CD8-positive, alpha-beta memory T cell (primary cell): Measurements from ENCODE around the gene TYW1. TPM values are rescaled to one million over a fixed set of nuclear protein-coding genes. Genes with fewer than 3 reads are reported as not detected.
"Not testable (repeated sequence)": the region's sequence is repeated elsewhere in the genome, so short reads cannot be mapped to it uniquely, and the experiment has no call there.

ENCODE experiments used
- CTCF ChIA-PET: fragments of 350-600 bp; sonication (Branson Sonifier 250); formaldehyde crosslinking; loops from one replicate; lab custom pipeline; 2021; ENCODE audit warnings: antibody characterized with exemption; lab: Charles Lee
- POLR2A ChIA-PET: fragments of 350-600 bp; sonication (Branson Sonifier 250); formaldehyde crosslinking; loops from one replicate; lab custom pipeline; 2021; ENCODE audit warnings: antibody characterized with exemption; lab: Charles Lee
- DNase-seq, 5 donors: peaks; one replicate each; pipeline versions ENCODE4 v3.0.0 to v3.0.0-alpha.2; 2020 to 2022; ENCODE audit warnings: mixed read lengths in 1 of 5
- H3K27ac ChIP-seq: one replicate; pipeline ENCODE4 v1.7.0; 2013; ENCODE audit warnings: low read depth, mild to moderate bottlenecking, low read length, moderate library complexity
- H3K27me3 ChIP-seq: 2 replicates; pipeline ENCODE4 v1.7.0; 2013; ENCODE audit warnings: low read length, mild to moderate bottlenecking; ENCODE audit not compliant: insufficient read depth, poor library complexity, severe bottlenecking
- H3K36me3 ChIP-seq: 2 replicates; pipeline ENCODE4 v1.7.0; 2013; ENCODE audit warnings: mild to moderate bottlenecking, low read length, moderate library complexity; ENCODE audit not compliant: insufficient read depth
- H3K4me1 ChIP-seq: 2 replicates; pipeline ENCODE4 v1.7.0; 2013; ENCODE audit warnings: mild to moderate bottlenecking, low read length, moderate library complexity; ENCODE audit not compliant: insufficient read depth
- H3K4me3 ChIP-seq: 2 replicates; pipeline ENCODE4 v1.7.0; 2013; ENCODE audit warnings: mild to moderate bottlenecking, low read length
- H3K9me3 ChIP-seq: 2 replicates; pipeline ENCODE4 v1.7.0; 2013; ENCODE audit warnings: mild to moderate bottlenecking, low read length
- H3K27ac Mint-ChIP-seq, 8 donors: one replicate each; pipeline ENCODE4 v1.8.0; 2020 to 2021; ENCODE audit warnings: mixed read lengths in 8 of 8, mild to moderate bottlenecking in 6 of 8, inconsistent platforms in 3 of 8, moderate library complexity in 3 of 8
- H3K27me3 Mint-ChIP-seq, 2 donors: one replicate each; pipeline ENCODE4 v1.8.0; 2020 to 2021; ENCODE audit warnings: mixed read lengths in 2 of 2, mild to moderate bottlenecking in 1 of 2, moderate library complexity in 1 of 2
- H3K36me3 Mint-ChIP-seq, 3 donors: one replicate each; pipeline ENCODE4 v1.8.0; 2020 to 2021; ENCODE audit warnings: mixed read lengths in 3 of 3, inconsistent platforms in 1 of 3, mild to moderate bottlenecking in 1 of 3
- H3K4me1 Mint-ChIP-seq, 3 donors: one replicate each; pipeline ENCODE4 v1.8.0; 2020 to 2021; ENCODE audit warnings: mixed read lengths in 3 of 3, inconsistent platforms in 1 of 3, mild to moderate bottlenecking in 1 of 3
- H3K4me3 Mint-ChIP-seq, 7 donors: one replicate each; pipeline ENCODE4 v1.8.0; 2020 to 2021; ENCODE audit warnings: mixed read lengths in 7 of 7, mild to moderate bottlenecking in 6 of 7, moderate library complexity in 4 of 7, inconsistent platforms in 2 of 7
- H3K9me3 Mint-ChIP-seq, 5 donors: one replicate each; pipeline ENCODE4 v1.8.0; 2020 to 2022; ENCODE audit warnings: mixed read lengths in 5 of 5, mild to moderate bottlenecking in 3 of 5, moderate library complexity in 2 of 5, inconsistent platforms in 1 of 5
- polyA plus RNA-seq: library from polyadenylated mRNA; unstranded; fragments of 300-500 nt; fragmentation: Illumina TruSeq; gene quantifications from one replicate; pipeline ENCODE4 v1.2.3, GENCODE V29; 2021
- total RNA-seq, 2 experiments: library from RNA; stranded (reverse); gene quantifications; one replicate each; pipeline ENCODE4 v1.2.3, GENCODE V29; 2021

The TYW1 gene
- total and polyA plus RNA-seq, 3 experiments from 2014 or later, result 20.2 to 26.5 (median 21.5) TPM

DNA sequence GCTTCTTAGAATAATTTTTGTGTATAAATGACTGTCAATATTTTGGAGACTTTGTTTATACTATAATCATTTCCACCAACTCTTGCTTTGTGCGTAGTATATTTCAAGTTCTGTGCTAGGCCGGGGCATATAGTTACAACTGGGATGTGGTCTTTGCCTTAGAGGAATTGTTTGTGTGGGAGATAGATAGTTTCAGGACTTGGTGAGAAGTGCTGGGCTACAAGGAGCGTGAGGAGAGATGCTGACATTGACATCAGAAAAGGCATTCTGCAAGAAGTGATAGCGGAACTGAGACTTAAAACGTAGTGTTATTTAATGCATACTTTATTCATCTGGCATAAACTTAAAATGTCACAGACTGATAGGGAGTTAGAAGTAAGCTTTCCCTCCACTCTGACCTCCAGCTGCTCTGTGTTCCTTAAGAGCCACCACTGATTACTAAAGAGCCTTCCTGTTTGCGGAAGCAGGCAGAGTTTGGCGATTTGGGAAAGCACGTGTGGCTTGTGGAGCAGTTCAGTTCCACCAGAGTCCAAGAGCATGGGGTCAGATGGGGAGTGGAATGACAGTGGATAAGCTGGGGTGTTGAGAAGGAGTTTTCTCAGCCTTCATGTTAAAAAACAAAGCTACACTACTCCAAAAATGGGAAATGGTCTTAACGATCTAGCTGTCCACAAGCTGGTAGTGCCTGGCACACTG, 146.6 kb downstream of the TYW1 start:
- H3K27me3 ChIP-seq, H3K36me3 ChIP-seq, H3K4me3 ChIP-seq, H3K4me3 Mint-ChIP-seq, DNase-seq, POLR2A ChIA-PET, H3K4me1 Mint-ChIP-seq, H3K9me3 ChIP-seq, H3K9me3 Mint-ChIP-seq, H3K27ac ChIP-seq, CTCF ChIA-PET, H3K4me1 ChIP-seq, H3K27me3 Mint-ChIP-seq: not testable (repeated sequence)
- peaks cover 3 to 12% (median 4%) of the 10 kb centered on the region in 3 donors for H3K36me3 Mint-ChIP-seq
- peak overlapping the region in 3 of 8 donors; percentile 5 to 60 (median 51) for H3K27ac Mint-ChIP-seq

DNA sequence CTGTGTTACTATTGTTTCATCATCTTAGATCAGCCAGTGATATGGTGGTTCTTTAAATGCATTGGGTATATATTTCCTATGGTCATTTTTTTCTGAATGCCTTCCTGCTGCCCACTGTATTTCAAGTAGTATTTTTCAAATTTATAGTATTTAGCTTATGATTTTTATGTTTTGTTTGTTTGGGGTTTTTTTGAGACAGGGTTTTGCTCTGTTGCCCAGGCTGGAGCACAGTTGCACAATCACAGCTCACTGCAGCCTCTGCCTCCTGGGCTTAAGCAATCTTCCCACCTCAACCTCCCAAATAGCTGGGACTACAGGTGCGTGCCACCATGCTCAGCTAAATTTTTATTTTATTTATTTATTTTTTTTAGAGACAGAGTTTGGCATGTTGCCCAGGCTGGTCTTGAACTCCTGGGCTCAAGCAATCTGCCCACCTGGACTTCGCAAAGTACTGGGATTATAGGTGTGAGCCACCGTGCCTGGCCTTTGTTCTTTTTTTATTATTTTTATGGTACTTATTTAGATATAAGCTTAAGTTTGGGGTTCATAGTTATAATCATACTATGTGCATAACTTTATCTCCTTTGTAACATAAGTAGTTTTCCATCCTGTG, 149.1 kb downstream of the TYW1 start:
- H3K4me1 Mint-ChIP-seq, H3K27me3 Mint-ChIP-seq, H3K4me3 ChIP-seq, H3K36me3 ChIP-seq, DNase-seq, H3K9me3 Mint-ChIP-seq, H3K27me3 ChIP-seq, H3K9me3 ChIP-seq, H3K27ac ChIP-seq, H3K4me1 ChIP-seq, POLR2A ChIA-PET, H3K4me3 Mint-ChIP-seq, CTCF ChIA-PET, H3K27ac Mint-ChIP-seq: not testable (repeated sequence)
- peaks cover 1 to 10% (median 4%) of the 10 kb centered on the region in 3 donors for H3K36me3 Mint-ChIP-seq

DNA sequence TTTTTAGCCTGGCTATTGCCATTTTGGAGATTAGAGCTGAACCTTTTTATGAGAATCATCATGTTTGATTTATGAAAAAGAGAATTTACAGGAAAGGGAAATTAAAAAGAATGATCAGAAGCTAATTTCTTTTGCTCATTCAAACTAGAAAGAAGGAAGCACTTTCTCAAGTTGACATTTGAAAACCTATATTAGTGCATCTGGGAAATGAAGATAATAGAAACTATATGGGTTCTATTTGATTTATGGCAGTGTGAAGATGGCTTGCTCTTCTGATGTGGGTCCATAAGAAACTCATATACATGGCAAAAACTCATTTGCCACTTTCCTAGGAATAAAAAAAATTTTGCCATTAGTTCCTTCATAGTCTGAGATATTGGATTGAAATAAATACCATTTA, 152.5 kb downstream of the TYW1 start:
- CTCF ChIA-PET, DNase-seq, POLR2A ChIA-PET, H3K9me3 ChIP-seq, H3K27ac Mint-ChIP-seq, H3K27ac ChIP-seq, H3K4me1 ChIP-seq, H3K4me3 ChIP-seq, H3K9me3 Mint-ChIP-seq, H3K27me3 ChIP-seq, H3K4me3 Mint-ChIP-seq, H3K27me3 Mint-ChIP-seq, H3K36me3 ChIP-seq, H3K4me1 Mint-ChIP-seq: not testable (repeated sequence)
- peaks cover 5 to 26% (median 17%) of the 10 kb centered on the region in 3 donors for H3K36me3 Mint-ChIP-seq

DNA sequence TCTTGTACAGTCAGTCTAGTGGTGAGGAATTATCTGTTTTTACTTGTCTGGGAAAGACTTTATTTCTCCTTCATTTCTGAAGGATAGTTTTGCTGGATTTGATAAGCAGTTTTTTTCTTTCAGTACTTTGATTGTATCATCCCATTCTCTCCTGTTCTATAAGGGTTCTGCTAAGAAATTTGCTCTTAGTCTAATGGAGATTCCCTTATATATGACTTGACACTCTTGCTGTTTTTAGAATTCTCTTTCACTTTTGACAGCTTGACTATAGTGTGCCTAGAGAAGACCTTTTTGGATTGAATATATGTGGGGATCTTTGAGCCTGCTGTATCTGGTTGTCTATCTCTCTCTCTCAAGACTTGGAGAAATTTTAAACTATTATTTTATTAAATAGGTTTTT, 157.7 kb downstream of the TYW1 start:
- H3K4me1 ChIP-seq, H3K27me3 Mint-ChIP-seq, H3K4me3 Mint-ChIP-seq, H3K9me3 ChIP-seq, H3K27ac Mint-ChIP-seq, H3K27me3 ChIP-seq, CTCF ChIA-PET, DNase-seq, H3K9me3 Mint-ChIP-seq, H3K36me3 ChIP-seq, H3K27ac ChIP-seq, H3K4me3 ChIP-seq, POLR2A ChIA-PET: not testable (repeated sequence)
- Mint-ChIP-seq H3K4me1 (peaks cover 6 to 11% (median 8%) of the 10 kb centered on the region in 3 donors), H3K36me3 (peaks cover 20 to 42% (median 35%) of the 10 kb centered on the region in 3 donors)

DNA sequence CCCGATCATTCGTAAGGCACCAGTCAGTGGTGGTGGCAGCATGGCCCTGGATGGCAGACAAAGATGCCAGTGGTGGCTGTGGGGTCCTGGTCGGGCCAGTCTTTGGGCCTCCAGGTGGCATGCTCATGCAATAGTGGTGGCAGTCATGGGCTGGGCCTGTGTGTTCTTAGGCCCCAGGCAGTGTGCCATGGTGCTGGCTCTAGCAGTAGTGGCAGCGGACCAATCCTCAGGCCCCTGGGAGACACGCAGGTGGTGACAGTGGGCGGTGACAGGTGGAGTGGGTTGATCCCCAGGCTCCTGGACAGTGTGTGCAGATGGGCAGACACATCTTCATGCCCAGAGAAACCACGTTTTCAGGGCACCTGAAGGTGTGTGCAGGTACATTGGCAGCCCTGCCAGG, 159.4 kb downstream of the TYW1 start:
- Mint-ChIP-seq H3K4me1 (peaks cover 6 to 11% (median 8%) of the 10 kb centered on the region in 3 donors), H3K27ac (peak overlapping the region in 2 of 8 donors; percentile 6 to 62), H3K36me3 (peaks cover 20 to 39% (median 35%) of the 10 kb centered on the region in 3 donors)
- H3K36me3 ChIP-seq, H3K27me3 Mint-ChIP-seq, DNase-seq, H3K4me3 ChIP-seq, H3K4me1 ChIP-seq, H3K9me3 ChIP-seq, H3K9me3 Mint-ChIP-seq, POLR2A ChIA-PET, H3K27ac ChIP-seq, H3K27me3 ChIP-seq, H3K4me3 Mint-ChIP-seq, CTCF ChIA-PET: not testable (repeated sequence)

- H3K36me3 Mint-ChIP-seq, H3K27ac ChIP-seq, H3K27me3 ChIP-seq, H3K27me3 Mint-ChIP-seq, H3K36me3 ChIP-seq, H3K9me3 Mint-ChIP-seq, H3K9me3 ChIP-seq, H3K4me3 ChIP-seq, POLR2A ChIA-PET, H3K4me1 ChIP-seq: not testable (repeated sequence)
- H3K27ac Mint-ChIP-seq, result peak overlapping the region; percentile 46 to 93 (median 80)
- DNase-seq, result peak; percentile 6 to 69 (median 41)
- H3K4me3 Mint-ChIP-seq, result peak overlapping the region; percentile 5 to 75 (median 66)
- CTCF ChIA-PET, result interaction anchor here (1.1 kb wide), 1 partner anchor 13 kb away, joined by 3 read pairs; no protein-coding TSS in a partner anchor
- peaks cover 28 to 37% (median 30%) of the 10 kb centered on the region in 3 donors for H3K4me1 Mint-ChIP-seq
Measured at GRCh38 chr7:67163285-67163684, 166.7 kb downstream of the TYW1 start.

GRCh38 chr7:67171151-67171550, 174.5 kb downstream of the TYW1 start:
- H3K27me3 ChIP-seq, H3K4me1 Mint-ChIP-seq, H3K27ac ChIP-seq, DNase-seq, H3K36me3 Mint-ChIP-seq, H3K4me3 ChIP-seq, H3K4me1 ChIP-seq, H3K9me3 ChIP-seq, H3K9me3 Mint-ChIP-seq, H3K4me3 Mint-ChIP-seq, H3K36me3 ChIP-seq, H3K27me3 Mint-ChIP-seq, CTCF ChIA-PET, POLR2A ChIA-PET: not testable (repeated sequence)
- H3K27ac Mint-ChIP-seq, result peak overlapping the region in 2 of 8 donors; percentile 7 to 49

DNA sequence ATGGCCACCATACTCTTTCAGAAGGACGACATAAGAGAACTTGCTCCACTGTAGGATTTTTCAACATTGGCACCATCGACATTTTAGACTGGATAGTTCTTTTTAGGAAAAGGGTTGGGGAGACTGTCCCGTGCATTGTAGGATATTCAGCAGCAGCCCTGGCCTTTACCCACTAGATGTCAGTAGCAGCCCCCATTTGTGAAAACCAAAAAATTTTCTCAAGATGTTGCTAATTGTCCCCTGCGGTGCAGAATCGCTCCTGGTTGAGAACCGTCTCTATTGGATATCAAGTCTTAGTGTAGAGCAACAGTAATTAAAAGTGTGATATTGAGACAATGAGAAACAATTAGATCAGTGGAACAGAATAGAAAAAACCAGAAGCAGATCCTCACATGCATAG, 180.1 kb downstream of the TYW1 start:
- H3K9me3 ChIP-seq, H3K4me3 Mint-ChIP-seq, H3K27me3 ChIP-seq, H3K4me3 ChIP-seq, POLR2A ChIA-PET, H3K36me3 ChIP-seq, H3K4me1 Mint-ChIP-seq, H3K4me1 ChIP-seq, DNase-seq, H3K27ac ChIP-seq, H3K36me3 Mint-ChIP-seq, H3K27me3 Mint-ChIP-seq, H3K9me3 Mint-ChIP-seq: not testable (repeated sequence)
- CTCF ChIA-PET, result interaction anchor here (1.6 kb wide), 1 partner anchor 13 kb away, joined by 3 read pairs; no protein-coding TSS in a partner anchor
- H3K27ac Mint-ChIP-seq, result peak overlapping the region in 1 of 8 donors; percentile 42
